GM19193 (cell line): ENCODE data around the gene FEM1A.

ENCODE experiments used
- POLR2A ChIP-seq: IDR thresholded peaks from 4 replicates; pipeline ENCODE4 v1.6.1; 2011; ENCODE audit not compliant: insufficient read depth, insufficient read length; ENCODE audit errors: extremely low read depth

The FEM1A gene, protein sequence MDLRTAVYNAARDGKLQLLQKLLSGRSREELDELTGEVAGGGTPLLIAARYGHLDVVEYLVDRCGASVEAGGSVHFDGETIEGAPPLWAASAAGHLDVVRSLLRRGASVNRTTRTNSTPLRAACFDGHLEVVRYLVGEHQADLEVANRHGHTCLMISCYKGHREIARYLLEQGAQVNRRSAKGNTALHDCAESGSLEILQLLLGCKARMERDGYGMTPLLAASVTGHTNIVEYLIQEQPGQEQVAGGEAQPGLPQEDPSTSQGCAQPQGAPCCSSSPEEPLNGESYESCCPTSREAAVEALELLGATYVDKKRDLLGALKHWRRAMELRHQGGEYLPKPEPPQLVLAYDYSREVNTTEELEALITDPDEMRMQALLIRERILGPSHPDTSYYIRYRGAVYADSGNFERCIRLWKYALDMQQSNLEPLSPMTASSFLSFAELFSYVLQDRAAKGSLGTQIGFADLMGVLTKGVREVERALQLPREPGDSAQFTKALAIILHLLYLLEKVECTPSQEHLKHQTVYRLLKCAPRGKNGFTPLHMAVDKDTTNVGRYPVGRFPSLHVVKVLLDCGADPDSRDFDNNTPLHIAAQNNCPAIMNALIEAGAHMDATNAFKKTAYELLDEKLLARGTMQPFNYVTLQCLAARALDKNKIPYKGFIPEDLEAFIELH

DNA sequence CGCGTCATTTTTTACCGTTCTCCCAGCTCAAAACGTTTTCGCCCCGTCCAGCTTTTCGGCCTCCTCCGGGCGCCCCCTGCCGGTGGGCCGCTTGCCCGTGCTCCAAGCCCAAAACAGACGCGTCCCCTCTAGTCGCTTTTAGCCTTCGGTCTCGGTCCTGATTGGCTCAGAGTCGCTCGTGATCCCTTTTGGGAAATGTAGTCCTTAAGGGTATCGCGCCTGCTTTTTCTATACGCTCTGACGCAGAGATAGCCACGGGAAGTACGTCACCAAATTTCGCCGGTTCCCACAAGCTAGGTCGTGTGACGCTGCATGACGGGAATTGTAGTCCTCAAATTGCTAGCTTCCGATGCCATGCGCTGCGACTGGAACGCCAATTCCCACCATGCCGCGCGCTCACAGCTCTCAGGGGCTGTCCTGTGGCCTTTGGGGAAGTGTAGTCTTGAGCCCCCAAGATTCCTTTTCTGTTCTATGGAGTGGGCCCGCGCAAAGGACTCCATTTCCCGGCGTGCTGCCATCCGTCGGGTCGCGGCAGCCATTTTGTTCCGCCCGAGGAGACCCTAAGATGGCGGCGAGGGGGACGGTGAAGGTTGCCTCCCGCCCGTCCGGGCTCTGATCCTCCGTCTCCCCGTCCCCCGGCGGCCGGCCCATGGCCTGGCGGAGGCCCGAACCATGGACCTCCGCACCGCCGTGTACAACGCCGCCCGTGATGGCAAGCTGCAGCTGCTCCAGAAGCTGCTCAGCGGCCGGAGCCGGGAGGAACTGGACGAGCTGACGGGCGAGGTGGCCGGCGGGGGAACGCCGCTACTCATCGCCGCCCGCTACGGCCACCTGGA lies at the start of gene FEM1A:
Gene FEM1A (plus strand): TSS at position 552 of the 836 bp plus-strand sequence. CDS start 121 bp downstream, at position 673.
- TF ChIP-seq POLR2A = peak; percentile 85

DNA sequence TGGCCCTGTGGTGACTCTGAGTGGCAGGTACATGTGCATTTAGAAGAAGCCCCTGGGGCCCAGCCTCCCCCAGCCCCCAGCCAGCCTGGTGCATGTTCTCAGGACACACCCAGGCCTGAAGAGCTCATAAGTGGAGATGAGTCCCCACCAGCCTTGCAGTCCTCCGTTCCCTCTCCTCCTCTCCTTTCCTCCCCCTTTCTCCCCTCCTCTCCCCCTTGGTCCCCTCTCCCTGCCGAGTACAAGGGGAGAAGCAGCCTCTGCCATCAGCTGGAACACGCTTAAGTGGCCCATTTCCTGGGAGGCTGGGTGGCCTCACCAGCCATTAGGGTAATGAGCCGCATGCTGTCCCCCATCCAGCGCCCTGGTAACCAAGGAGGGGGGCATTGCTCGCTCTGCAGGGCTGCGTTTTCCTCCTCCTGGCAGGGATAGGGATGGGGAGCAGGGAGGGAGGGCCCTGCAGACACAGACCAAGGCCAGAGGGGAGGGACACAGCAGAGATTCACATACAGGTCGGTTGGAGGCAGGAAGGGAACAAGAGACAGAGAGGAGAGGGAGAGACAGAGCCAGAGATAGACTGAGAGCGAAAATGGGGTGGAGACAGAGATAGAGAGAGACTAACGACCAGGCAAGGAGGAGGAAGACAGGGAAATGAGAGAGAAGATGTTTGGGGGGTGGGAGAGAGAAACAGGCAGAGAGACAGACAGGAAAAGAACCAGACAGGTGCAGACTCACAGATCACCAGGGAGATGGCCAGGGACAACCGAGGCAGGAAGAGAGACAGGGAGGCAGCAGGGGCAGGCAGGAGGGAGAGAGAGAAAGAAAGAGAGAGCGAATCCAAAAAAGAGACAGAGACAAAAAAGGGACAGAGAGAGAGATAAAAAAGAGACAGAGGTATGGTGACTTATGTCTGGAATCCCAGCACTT lies 48.5 kb upstream of the FEM1A start:
- TF ChIP-seq POLR2A = no peak

DNA sequence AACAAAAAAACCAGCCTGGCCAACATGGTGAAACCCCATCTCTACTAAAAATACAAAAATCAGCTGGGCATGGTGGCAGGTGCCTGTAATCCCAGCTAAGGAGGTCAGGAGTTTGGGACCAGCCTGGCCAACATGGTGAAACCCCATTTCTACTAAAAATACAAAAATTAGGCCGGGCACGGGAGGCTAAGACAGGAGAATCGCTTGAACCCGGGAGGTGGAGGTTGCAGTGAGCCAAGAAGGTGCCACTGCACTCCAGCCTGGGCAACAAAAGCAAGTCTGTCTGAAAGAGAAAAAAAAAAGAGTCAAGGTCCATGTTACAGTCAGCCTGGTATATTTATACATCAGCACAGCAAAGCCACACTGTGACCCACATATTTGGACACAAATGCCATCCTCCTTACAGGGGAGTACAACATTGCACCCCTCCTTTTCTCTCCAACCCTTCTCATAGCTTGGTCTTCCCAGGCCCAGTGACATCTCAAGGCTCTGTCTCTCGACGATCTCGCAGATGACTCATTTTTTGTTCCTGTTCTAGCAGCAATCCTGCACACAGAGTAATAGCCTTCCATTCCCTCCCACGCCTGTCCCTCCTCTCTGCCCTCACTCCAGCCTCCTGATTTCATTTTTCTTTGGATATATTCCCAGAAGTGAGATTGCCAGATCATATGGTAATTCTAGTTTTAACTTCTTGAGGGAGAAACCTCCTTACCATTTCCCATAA lies 46.9 kb upstream of the FEM1A start:
- no peak for TF ChIP-seq POLR2A

DNA sequence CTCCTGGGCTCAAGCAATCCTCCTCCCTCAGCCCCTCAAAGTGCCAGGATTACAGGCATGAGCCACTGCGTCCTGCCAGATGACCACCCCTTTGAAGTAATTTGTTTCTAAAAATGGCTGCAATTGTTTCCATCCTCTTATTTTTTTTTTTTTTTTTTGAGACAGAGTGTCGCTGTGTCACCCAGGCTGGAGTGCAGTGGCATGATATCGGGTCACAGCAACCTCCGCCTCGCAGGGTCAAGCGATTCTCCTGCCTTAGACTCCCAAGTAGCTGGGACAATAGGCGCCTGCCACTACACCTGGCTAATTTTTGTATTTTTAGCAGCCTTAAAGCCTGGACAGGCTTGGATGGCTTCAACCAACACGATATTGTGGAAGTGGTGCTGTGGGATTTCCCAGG lies 45.5 kb upstream of the FEM1A start:
- no peak for TF ChIP-seq POLR2A

DNA sequence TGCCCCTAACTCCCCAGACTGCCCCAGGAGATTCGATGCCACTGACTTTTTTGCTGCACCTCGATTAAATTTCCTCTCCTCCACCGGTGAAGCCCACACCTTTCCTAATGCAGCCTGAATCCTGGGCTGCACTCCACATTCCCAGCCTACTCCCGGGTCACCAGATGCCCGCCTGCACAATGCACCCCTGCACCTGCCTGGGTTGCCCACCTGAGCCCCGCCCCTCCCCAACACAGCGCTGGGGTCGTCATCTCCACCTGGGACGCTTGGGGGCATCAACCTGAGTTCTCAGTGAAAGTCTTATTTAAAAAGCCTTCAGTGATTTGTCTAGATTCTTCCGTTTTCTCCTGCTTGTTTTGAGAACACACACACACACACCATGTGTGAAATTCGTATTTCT lies 43.3 kb upstream of the FEM1A start:
- no peak for TF ChIP-seq POLR2A

DNA sequence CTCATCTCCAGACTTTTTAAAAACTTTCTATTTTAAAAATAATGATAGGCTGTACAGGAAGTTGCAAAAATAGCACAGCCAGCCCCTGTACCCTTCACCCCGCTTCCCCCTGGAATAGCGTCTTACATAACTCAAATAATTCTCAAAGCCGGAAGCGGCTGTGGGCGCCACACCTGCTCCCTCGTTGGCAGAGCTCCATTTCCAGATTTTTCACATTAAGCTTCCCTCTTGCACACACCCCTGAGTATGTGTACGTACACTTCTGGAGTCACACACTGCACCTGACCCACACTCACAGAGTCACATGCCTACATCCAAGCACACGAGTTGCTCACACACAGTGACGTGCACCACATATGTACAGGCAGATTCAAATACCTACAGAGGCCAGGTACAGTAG lies 42.9 kb upstream of the FEM1A start:
- TF ChIP-seq POLR2A = no peak

DNA sequence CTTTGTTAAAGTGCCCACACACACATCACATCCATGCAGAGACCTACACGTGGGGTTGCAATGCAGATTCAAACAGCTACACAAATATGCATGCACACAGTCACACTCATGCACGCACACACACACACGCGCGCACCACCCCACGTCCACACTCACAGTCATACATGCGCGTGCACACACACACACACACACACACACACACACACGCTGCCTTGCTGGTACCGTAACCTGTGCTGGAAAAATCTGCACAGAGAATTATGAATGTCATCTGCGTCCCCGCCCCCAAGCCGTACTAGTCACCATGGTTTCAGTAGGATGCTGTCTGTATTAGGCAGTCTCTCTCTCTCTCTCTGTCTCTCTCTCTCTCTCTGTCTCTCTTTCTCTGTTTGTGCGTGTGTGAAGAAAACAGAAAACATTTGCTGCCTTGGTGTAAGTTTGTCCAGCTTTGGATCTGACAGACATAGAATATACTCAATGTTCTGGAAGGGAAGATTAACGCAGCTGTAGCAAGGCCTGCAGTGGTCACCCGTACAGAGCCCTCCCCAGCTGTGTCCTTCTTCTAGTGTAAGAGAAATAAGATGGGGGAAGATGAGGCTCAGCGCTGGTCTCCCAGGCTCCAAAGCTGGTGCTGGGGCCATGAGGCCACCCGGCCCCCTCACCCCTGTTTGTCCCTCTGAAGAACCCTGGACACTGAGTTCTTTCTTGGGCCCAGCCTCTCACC lies 41.5 kb upstream of the FEM1A start:
- TF ChIP-seq POLR2A = no peak

DNA sequence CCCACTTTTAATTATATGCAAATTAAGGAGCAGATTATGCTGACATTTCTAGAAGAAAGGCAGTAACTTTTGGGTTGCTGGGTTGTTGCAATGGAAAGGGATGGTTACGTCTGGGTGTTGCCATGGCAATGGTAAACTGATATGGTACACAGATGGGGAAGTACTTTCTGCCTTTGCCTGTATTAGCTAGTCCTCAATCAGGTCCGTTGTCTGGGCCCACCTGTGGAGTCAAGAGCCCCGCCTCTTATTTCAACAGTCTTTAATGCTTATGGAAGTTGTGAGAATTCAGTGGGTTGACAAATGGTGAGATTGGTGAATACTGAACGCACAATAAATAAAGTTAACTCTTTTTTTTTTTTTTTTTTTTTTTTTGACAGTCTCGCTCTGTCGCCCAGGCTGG lies 37.3 kb upstream of the FEM1A start:
- no peak for TF ChIP-seq POLR2A

DNA sequence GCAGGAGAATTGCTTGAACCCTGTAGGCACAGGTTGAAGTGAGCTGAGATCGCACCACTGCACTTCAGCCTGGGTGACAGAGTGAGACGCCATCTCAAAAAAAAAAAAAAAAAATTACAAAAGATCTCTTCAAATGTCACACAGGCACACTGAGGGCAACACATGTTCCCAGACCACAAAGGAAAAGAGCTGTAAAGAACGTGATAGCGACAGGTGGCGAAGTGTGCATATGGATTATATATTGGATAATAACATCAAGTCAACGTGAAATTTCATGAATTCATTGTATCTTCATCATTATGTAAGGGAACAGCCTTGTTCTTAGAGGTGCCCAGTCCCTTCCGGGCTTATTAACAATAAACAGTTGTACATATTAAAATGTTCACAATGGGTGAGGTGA lies 36.1 kb upstream of the FEM1A start:
- no peak for TF ChIP-seq POLR2A

DNA sequence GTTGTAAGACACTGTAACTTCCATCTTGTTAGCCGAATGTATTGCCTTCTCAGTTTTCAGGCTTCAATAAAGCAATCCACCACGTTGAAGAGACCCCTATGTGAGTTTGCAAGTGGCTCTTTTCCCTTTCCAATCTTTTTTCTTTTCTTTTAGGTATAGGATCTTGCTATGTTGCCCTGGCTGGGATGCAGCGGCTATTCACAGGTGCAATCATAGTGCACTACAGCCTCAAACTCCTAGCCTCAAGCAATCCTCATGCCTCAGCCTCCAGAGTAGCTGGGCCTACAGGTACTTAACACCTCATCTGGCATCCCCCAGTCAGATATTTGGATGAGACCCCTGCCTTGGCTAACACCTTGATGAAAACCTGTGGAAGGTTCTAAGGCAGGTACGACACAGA lies 33.5 kb upstream of the FEM1A start:
- no peak for TF ChIP-seq POLR2A

DNA sequence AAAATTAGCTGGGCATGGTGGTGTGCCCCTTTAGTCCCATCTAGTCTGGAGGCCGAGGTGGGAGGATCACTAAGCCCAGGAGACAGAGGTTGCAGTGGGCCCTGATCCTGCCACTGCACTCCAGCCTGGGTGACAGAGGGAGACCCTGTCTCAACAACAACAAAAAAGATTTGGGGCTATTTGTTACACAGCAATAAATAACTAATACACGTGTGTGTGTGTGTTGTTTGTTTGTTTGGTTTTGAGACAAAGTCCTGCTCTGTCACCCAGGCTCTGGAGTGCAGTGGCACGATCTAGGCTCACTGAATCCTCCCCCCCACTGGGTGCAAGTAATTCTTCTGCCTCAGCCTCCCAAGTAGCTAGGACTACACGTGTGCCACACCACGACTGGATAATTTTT lies 32.9 kb upstream of the FEM1A start:
- no peak for TF ChIP-seq POLR2A

DNA sequence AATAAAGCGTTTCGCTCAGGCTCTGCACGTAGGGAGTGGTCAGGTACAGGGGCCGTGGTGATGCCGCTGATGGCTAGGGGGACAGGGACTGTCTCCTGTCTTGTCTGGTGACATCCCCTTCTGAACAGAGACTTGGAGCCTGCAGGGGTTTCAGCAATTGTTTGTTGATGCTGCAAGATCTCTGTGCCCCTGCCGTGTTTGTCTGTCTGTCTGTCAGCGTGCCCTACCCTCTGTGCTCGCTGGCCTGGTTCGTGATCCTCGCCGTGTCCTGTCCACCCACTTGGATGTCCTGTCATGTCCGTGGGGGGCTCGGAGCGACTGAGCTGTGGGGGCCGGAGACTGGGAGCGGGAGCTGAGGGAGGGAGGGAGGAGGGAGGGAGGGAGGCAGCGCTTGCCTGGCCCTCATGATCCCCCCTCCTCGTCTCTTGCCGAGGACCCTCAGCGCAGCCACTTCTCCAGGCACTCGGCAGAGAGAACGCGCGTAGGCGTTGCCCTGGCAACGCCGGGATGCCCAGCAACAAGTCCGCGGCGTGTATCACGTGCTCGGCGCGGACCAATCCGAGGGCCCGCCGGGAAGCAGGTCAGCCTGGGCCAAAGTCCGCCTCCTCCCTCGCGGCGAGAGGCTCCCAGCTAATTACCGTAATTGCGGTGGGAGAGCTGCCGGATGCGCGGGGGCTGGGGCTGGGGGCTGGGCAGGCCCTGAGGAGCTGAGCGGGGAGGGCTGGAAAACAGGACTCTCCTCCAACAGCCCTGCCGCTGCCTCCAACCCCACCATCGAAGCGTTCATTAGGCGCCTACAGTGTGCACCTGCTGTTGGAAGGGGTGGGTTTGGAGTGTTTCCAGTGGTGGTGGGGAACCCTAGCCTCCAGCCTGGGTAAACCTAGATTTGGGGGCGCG lies 31.9 kb upstream of the FEM1A start:
- TF ChIP-seq POLR2A = no peak
